DND-41 (cell line): ENCODE results near the gene DLGAP1.

Experiments used
- CTCF ChIP-seq: IDR thresholded peaks from 2 replicates; pipeline ENCODE4 v1.5.1; 2012; ENCODE audit warnings: borderline replicate concordance, low read length, moderate library complexity, mild to moderate bottlenecking; ENCODE audit not compliant: poor library complexity, severe bottlenecking; ENCODE audit errors: extremely low read depth
- EZH2 ChIP-seq: IDR thresholded peaks from 3 replicates; pipeline ENCODE4 v1.6.1; 2012; ENCODE audit warnings: borderline replicate concordance, low read depth, mild to moderate bottlenecking, moderate library complexity, low read length, inconsistent platforms; ENCODE audit not compliant: severe bottlenecking

GRCh38 chr18:3794537-3795348, 660.4 kb downstream of the DLGAP1 start:
- TF ChIP-seq CTCF (no peak), EZH2 (no peak)
